ENCODE results near the gene CACNB1.
A peak's percentile ranks its signal among the peaks of the same experiment; 100 is the strongest.
"Not testable (repeated sequence)": the region's sequence is repeated elsewhere in the genome, so short reads cannot be mapped to it uniquely, and the experiment has no call there.

CACNB1 gene

DNA sequence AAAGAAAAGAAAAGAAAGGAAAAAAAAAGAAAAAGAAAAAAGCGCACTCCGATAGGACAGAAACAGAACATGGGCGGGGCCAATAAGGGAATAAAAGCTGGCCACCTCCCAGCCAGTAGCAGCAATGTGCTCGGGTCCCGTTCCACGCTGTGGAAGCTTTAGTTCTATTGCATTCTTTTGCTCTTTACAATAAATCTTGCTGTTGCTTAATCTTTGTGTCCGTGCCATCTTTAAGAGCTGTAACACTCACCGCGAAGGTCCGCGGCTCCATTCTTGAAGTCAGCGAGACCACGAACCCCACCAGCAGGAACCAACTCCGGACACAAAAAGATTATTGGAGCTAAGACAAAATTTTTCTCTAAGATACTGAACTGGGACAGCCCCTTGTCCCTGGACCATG, 28.4 kb downstream of the CACNB1 start:
- Mint-ChIP-seq H3K4me1 (peaks cover 25 to 40% of the 10 kb centered on the region in 2 donors), H3K9me3 (peaks cover 0 to 4% of the 10 kb centered on the region in 2 donors), H3K36me3 (no peaks in the 10 kb centered on the region), H3K27me3 (peaks cover 51 to 79% of the 10 kb centered on the region in 2 donors), H3K27ac (no peak overlapping the region), H3K4me3 (no peak overlapping the region)
- ATAC-seq (replicated peaks) (no peak), DNase-seq (no peak)

DNA sequence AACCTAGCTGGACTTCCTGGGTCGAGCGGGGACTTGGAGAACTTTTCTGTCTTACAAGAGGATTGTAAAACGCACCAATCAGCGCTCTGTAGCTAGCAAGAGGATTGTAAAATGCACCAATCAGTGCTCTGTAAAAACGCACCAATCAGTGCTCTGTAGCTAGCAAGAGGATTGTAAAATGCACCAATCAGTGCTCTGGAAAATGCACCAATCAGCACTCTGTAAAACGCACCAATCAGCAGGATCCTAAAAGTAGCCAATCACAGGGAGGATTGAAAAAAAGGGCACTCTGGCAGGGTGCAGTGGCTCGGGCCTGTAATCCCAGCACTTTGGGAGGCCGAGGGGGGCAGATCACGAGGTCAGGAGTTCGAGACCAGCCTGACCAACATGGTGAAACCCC, 29.0 kb downstream of the CACNB1 start:
- H3K4me3 Mint-ChIP-seq; H3K27ac Mint-ChIP-seq; DNase-seq; H3K36me3 Mint-ChIP-seq; H3K9me3 Mint-ChIP-seq; ATAC-seq (replicated peaks): not testable (repeated sequence)
- peaks cover 19 to 34% of the 10 kb centered on the region in 2 donors for H3K4me1 Mint-ChIP-seq
- peaks cover 45 to 73% of the 10 kb centered on the region in 2 donors for H3K27me3 Mint-ChIP-seq

DNA sequence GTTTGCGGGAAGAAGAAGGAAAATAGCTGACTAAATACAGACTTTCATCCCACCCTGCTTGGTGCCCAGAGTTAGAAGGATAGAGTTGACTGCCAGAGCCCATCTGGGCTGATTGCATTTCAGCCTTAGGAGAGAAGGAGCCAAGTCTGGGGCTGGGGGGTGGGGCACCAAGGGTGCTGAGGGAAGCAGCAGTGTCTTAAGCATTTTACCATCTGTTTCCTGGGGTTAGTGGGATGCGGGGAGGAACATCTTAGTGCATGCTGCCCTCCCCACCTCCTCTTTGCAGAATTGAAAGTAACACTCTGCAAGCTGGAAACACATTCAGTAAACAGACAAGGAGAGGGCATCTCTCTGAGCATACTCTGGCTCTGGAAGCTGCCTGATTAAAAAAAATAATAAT, 30.0 kb downstream of the CACNB1 start:
- Mint-ChIP-seq H3K4me1 (peaks cover 18 to 34% of the 10 kb centered on the region in 2 donors), H3K9me3 (peaks cover 0 to 4% of the 10 kb centered on the region in 2 donors), H3K27me3 (peaks cover 40 to 63% of the 10 kb centered on the region in 2 donors), H3K4me3 (no peak overlapping the region), H3K36me3 (no peaks in the 10 kb centered on the region), H3K27ac (no peak overlapping the region)
- ATAC-seq (replicated peaks) (no peak), DNase-seq (no peak)

DNA sequence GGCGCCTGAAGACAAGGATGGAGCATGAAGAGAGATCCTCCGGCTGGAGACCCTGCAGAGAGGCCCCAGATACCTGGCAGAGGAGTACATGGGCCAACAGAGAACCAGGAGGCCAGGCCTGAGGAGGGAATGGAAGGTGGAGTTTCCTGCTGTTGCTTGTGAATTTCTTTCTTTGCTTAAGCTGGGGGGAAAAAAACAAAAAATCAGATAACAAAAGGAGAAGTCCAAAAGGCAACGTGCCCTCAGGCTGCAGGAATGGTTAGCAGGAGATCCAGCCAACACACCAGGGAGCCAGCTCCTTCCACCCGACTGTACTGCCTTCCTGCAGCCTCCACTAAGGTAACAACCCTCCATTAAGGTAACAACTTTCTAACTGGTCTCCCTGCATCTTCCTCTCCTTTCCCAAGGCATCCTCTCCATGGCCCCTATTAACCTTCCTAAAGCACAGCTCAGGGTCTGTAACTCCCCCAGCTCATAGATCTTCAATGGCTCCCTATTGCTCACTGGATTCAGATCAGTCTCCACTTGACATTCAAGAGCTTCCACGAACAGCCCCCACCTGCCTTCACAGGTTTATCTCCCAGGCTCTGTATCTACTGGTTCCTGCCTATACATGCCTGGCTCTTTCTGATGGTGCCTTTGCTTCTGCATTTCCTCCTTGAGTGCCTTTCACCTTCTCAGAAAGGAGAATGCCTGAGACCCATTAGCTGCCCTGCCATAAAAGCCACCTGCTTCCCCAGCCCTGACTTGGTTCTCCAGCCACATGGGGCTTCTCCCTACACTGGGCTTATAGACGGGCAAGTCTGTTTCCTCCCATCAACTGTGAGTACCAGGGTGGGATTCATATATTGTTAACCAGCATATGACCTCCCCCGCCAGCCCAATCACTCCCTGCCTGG, 30.8 kb downstream of the CACNB1 start:
- Mint-ChIP-seq H3K4me1 (peaks cover 18 to 34% of the 10 kb centered on the region in 2 donors), H3K27ac (no peak overlapping the region), H3K36me3 (no peaks in the 10 kb centered on the region), H3K27me3 (peaks cover 32 to 55% of the 10 kb centered on the region in 2 donors), H3K4me3 (no peak overlapping the region), H3K9me3 (peaks cover 0 to 4% of the 10 kb centered on the region in 2 donors)
- ATAC-seq (replicated peaks) (no peak), DNase-seq (no peak)

DNA sequence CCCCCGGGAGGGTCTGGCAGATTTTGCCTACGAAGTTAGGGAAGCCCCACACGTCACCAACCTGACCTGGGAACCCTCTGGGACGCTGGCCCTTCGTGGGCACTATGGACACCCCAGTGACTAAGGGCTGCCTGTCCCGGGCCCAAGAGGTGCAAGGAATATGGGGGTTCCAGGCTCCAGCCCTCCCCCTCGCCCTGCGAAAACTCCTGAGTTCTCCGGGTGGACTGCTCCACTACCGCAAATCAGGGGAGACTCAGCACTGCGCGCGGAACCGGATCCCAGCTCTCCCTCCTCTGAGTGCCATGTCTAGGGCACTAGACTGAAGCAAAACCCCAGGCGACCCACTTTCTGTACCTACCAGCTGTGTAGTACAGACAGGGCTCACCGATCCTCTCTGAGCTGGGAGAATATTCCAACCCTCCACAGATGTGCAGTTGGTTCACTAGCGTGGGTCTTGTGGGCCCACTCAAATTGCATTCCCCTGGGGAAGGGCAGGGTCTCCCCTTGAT, 31.6 kb downstream of the CACNB1 start, which contains the start of gene ARL5C:
TSS of gene ARL5C (minus strand) at position 321 of the 509 bp plus-strand sequence. CDS start 401 bp downstream, outside the sequence.
- DNase-seq = no peak
- Mint-ChIP-seq H3K27ac (peak within 1 kb of the TSS; percentile 3), H3K27me3 (peaks cover 32 to 54% of the 10 kb centered on the region in 2 donors), H3K4me1 (peaks cover 18 to 34% of the 10 kb centered on the region in 2 donors), H3K9me3 (peaks cover 0 to 4% of the 10 kb centered on the region in 2 donors), H3K36me3 (no peaks in the 10 kb centered on the region), H3K4me3 (peak within 1 kb of the TSS; percentile 87 to 94)
- no peak for ATAC-seq (replicated peaks)

DNA sequence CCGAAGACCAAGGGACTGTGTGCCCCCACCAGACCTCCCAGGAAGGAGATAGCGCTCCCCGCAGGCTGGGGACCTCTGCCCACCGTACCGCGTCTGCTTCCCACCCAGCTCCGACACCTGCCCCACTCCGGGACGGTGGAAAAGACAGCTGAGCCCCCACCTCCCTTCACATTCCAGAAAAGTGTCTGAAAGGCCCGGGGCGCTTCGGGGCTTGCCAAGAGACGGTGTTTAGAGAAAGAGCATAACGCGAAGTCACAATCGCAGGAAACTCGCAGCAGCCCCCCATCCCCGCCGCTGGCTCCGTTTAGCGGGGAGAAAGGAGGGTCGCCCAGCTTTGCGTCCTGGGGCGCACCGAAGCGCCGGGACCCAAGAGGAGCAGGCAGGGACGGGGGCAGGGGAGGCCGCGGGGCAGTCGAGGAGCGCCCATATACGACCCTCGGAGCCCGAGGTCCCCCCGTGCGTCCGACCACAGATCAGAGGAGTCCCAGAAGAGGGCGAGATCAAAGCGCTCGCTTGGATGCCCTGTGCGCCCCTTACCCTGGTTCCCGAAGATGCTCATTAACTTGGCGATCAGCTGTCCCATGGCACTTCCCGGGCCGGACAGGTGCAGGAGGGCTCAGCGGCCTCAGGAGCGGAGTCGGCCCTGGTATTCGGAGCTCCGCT, 32.2 kb downstream of the CACNB1 start:
- Mint-ChIP-seq H3K9me3 (peaks cover 0 to 4% of the 10 kb centered on the region in 2 donors), H3K36me3 (no peaks in the 10 kb centered on the region), H3K27me3 (peaks cover 32 to 49% of the 10 kb centered on the region in 2 donors), H3K4me1 (peaks cover 18 to 34% of the 10 kb centered on the region in 2 donors), H3K27ac (peak overlapping the region; percentile 3), H3K4me3 (peak overlapping the region; percentile 87 to 94)
- ATAC-seq (replicated peaks) = peak in 1 of 2 donors; percentile 9
- DNase-seq = no peak

DNA sequence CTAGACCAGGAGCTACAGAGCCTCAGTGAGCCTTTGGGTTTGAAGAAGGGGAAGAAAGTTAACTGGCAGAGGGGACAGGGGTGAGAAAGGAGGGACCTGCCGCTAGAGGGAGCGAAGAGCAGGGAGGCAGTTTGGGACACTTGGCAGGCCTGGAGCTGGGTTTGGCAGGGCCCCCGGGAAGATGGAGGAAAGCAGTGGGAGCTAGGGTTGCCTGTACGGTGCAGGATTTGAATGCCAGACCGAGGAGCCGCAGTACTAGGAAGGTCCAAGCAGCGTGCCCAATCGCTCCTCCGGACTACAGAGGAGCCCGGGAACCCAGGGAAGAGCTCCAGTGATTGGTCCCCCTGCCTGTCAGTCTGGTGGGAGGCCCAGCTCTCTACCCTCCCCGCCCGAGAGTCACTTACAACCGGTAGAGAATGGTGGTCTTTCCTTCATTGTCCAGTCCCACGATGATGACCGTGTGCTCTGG, 32.8 kb downstream of the CACNB1 start:
- peaks cover 18 to 34% of the 10 kb centered on the region in 2 donors for H3K4me1 Mint-ChIP-seq
- H3K36me3 Mint-ChIP-seq = no peaks in the 10 kb centered on the region
- peak overlapping the region; percentile 3 for H3K27ac Mint-ChIP-seq
- H3K27me3 Mint-ChIP-seq = peaks cover 32 to 43% of the 10 kb centered on the region in 2 donors
- H3K4me3 Mint-ChIP-seq = peak overlapping the region; percentile 87 to 94
- peaks cover 0 to 4% of the 10 kb centered on the region in 2 donors for H3K9me3 Mint-ChIP-seq
- ATAC-seq (replicated peaks) = peak; percentile 96 to 97
- DNase-seq = peak; percentile 74

DNA sequence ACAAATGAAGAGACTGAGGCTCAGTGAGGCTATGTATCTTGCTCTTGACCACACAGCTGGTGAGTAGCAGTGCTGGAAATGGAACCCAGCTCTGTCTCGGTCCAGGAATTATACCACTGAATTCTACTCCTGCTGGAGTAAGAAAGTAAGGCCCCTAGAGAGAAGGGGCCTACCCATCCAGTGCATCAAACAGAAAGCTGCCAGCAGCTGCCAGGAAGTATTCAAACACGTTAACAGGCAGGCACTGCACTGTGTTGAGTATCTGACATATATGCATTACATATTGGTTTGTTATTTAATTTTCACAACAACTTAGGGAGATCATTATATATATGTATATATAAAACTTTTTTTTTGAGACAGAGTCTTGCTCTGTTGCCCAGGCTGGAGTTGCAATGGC, 35.5 kb downstream of the CACNB1 start:
- Mint-ChIP-seq H3K9me3 (no peaks in the 10 kb centered on the region), H3K36me3 (no peaks in the 10 kb centered on the region), H3K27me3 (peaks cover 26% of the 10 kb centered on the region in 2 donors), H3K27ac (no peak overlapping the region), H3K4me3 (no peak overlapping the region), H3K4me1 (peaks cover 12 to 27% of the 10 kb centered on the region in 2 donors)
- no peak for DNase-seq
- no peak for ATAC-seq (replicated peaks)

DNA sequence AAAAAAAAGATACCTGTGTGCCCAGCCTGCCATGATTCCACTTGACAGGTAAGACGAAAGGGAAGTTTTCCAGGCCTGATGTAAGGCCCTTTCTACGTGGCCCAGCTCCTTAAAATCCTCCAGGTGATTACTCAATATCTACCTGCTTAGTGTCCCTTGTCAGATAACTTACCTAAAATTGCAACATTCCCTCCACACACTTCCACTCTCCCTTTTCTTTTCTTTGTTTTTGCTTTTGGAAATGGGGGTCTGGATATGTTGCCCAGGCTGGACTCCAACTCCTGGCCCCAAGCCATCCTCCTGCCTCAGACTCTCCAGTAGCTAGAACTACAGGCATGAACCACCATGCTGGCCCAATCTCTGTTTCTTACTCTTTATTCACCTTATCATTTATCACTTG, 38.8 kb downstream of the CACNB1 start:
- H3K9me3 Mint-ChIP-seq = peaks cover 0 to 2% of the 10 kb centered on the region in 2 donors
- no peak for DNase-seq
- peaks cover 9 to 15% of the 10 kb centered on the region in 2 donors for H3K27me3 Mint-ChIP-seq
- H3K4me1 Mint-ChIP-seq = peaks cover 7 to 11% of the 10 kb centered on the region in 2 donors
- H3K4me3 Mint-ChIP-seq = no peak overlapping the region
- no peak for ATAC-seq (replicated peaks)
- H3K27ac Mint-ChIP-seq = no peak overlapping the region
- peaks cover 7 to 10% of the 10 kb centered on the region in 2 donors for H3K36me3 Mint-ChIP-seq

DNA sequence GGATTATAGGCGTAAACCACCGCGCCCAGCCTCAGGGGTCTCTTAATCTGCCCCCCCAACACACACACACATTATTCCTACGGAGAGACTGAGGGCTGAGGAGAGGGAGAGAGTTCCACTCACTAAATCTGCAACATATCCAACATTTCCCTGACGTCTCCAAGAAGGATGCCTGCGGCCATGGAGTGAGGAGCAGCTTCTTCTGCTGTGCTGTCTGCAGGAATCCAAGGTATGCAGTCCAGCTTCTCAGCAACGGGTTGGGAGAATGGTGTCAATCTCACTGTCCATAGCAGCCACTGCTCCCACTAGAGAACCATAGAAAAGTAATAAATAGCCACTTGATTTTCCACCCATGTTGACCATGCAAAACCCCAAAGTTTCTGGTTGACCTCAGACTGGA, 41.0 kb downstream of the CACNB1 start:
- no peak overlapping the region for H3K27ac Mint-ChIP-seq
- DNase-seq (no peak), ATAC-seq (replicated peaks) (no peak)
- H3K4me3 Mint-ChIP-seq = no peak overlapping the region
- H3K9me3 Mint-ChIP-seq = peaks cover 0 to 3% of the 10 kb centered on the region in 2 donors
- peaks cover 20 to 23% of the 10 kb centered on the region in 2 donors for H3K27me3 Mint-ChIP-seq
- H3K36me3 Mint-ChIP-seq = peaks cover 7 to 11% of the 10 kb centered on the region in 2 donors
- peaks cover 22 to 32% of the 10 kb centered on the region in 2 donors for H3K4me1 Mint-ChIP-seq

DNA sequence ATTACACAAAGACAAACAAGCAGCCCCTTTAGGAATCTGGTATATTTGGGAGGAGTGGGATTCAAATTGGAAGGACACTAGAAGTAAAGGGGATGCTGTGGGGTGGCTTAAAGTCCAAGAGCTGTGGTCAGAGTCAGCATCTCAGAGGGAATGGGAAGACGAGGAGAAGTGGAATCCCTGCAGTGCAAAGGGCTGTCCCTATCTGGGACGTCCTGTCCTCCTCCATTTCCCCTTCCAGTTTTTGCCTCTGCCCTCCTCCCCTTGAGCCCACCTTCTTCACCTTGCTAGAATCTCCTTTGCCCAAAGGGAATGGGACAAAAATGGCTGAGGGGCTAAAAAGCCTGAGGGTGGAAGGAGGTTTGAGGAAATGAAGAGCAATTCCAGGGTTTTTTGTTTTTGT, 41.8 kb downstream of the CACNB1 start:
- no peak overlapping the region for H3K4me3 Mint-ChIP-seq
- no peak for DNase-seq
- no peak for ATAC-seq (replicated peaks)
- H3K4me1 Mint-ChIP-seq = peaks cover 25 to 37% of the 10 kb centered on the region in 2 donors
- H3K36me3 Mint-ChIP-seq = peaks cover 7 to 11% of the 10 kb centered on the region in 2 donors
- H3K27ac Mint-ChIP-seq = no peak overlapping the region
- H3K27me3 Mint-ChIP-seq = peaks cover 24 to 28% of the 10 kb centered on the region in 2 donors
- H3K9me3 Mint-ChIP-seq = peaks cover 0 to 3% of the 10 kb centered on the region in 2 donors

DNA sequence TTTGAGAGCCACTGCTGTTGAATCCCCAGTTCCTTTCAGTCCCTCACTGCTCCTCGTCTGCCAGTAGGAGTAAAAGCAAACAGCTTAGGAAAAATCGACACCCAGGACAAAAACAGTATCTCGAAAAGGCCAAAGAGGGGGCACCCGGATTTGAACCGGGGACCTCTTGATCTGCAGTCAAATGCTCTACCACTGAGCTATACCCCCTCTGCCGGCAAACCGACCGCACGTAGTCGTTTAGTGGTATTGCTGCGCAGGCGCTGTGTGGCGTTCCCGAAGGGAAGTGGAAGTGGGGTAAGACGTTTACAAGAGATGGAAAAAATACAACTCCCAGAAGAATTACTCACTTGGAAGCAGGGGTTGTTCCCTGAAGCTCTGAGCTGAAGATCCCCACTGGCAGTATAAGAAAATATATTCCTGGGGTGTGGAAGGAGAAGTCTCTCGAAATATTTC, 43.8 kb downstream of the CACNB1 start:
- DNase-seq (peak; percentile 82), ATAC-seq (replicated peaks) (peak; percentile 70 to 74)
- peak overlapping the region; percentile 99 for H3K27ac Mint-ChIP-seq
- peaks cover 43 to 47% of the 10 kb centered on the region in 2 donors for H3K27me3 Mint-ChIP-seq
- H3K4me1 Mint-ChIP-seq = peaks cover 31 to 40% of the 10 kb centered on the region in 2 donors
- H3K36me3 Mint-ChIP-seq = peaks cover 7 to 11% of the 10 kb centered on the region in 2 donors
- peak overlapping the region; percentile 96 to 98 for H3K4me3 Mint-ChIP-seq
- peaks cover 0 to 3% of the 10 kb centered on the region in 2 donors for H3K9me3 Mint-ChIP-seq

DNA sequence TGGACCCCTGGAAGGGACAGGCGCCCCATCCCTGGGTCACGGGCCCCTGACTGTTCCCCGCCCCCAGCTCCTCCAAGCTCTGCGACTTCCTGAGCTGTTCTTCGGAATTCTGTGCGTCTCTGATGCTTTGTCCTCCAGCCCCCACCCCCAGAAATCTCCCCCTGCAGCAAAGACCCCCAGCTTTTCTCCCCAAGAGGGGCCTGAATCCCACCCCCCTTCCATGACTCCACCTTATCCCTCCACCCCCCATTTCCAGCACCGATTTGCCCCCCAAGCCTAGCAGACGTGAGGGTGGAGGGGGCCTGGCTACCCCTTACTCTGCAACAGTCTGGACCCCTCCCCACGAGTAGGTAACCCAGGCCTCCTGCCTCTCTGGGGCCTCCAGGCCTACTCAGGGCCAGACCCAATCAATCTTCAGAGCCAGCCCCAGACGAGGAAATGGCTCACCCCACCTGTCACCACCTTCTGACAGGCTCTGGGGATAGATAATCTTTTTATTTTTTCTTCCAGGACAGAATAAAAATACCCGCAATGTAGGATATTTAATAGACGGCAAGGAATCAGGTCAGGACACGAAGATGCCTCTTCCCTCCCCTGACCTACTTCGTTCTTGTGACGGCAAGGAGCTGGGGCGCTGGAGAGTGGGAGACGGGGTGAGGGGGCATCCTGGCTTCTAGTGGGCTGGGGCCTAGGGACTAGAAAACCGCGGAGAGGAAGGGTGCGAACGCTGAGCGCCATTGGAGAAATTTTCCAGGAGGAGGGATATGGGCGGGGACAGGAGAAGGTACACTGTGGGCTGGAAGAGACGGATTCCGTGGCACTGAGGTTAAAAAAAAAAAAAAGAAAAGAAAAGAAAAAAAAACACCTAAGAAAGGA, 45.3 kb downstream of the CACNB1 start:
- Mint-ChIP-seq H3K4me1 (peaks cover 31 to 40% of the 10 kb centered on the region in 2 donors), H3K9me3 (peaks cover 0 to 3% of the 10 kb centered on the region in 2 donors), H3K27me3 (peaks cover 52 to 56% of the 10 kb centered on the region in 2 donors), H3K27ac (peak overlapping the region; percentile 84), H3K36me3 (peaks cover 7 to 11% of the 10 kb centered on the region in 2 donors), H3K4me3 (peak overlapping the region; percentile 96 to 98)
- no peak for ATAC-seq (replicated peaks)
- DNase-seq = no peak

Measured in stimulated activated naive B cell treated with anti-CD40 and anti-IgM and Interleukin-4, amounts not matched to agents 10 μg/mL and 1 μg/mL and 100 μg/mL, for 72 hours (primary cell).